ENCODE measurements around the gene TUBA1C.

TUBA1C gene

GRCh38 chr12:49288412-49288853, 23.6 kb downstream of the TUBA1C start (continued):
- TF ChIP-seq ZBTB44 (tag by site-specific recombination; IDR thresholded peaks at IDR 0.05) (no peak), ZNF692 (tag by site-specific recombination; IDR thresholded peaks at IDR 0.05) (no peak), ZBTB49 (tag by site-specific recombination; IDR thresholded peaks at IDR 0.05; ENCODE audit: low read depth) (no peak), ZNF654 (tag by site-specific recombination; IDR thresholded peaks at IDR 0.05; ENCODE audit: low read depth) (peak; percentile 99), ZNF610 (tag by site-specific recombination; IDR thresholded peaks at IDR 0.05; ENCODE audit: borderline replicate concordance) (no peak), ZNF843 (tag by site-specific recombination; IDR thresholded peaks at IDR 0.05) (no peak), ZNF26 (tag by site-specific recombination; IDR thresholded peaks at IDR 0.05) (no peak), ZNF133 (tag by site-specific recombination; IDR thresholded peaks at IDR 0.05) (no peak), ZNF426 (tag by site-specific recombination; IDR thresholded peaks at IDR 0.05) (no peak), ZNF148 (tag by site-specific recombination; IDR thresholded peaks at IDR 0.05; ENCODE audit: borderline replicate concordance) (no peak), PRDM6 (tag by site-specific recombination; IDR thresholded peaks at IDR 0.05) (no peak), SETDB1 (IDR thresholded peaks at IDR 0.05; ENCODE audit: insufficient read length, low read length) (no peak), ZNF629 (tag by site-specific recombination; IDR thresholded peaks at IDR 0.05) (no peak), ZNF626 (tag by site-specific recombination; IDR thresholded peaks at IDR 0.05) (no peak), TRIM28 (IDR thresholded peaks at IDR 0.05; ENCODE audit: borderline replicate concordance, low read length) (no peak), PATZ1 (tag by site-specific recombination; IDR thresholded peaks at IDR 0.05) (no peak), ZNF585B (tag by site-specific recombination; IDR thresholded peaks at IDR 0.05) (no peak), ZNF138 (tag by site-specific recombination; IDR thresholded peaks at IDR 0.05; ENCODE audit: borderline replicate concordance) (no peak), ZBTB20 (tag by site-specific recombination; IDR thresholded peaks at IDR 0.05) (no peak), SP3 (tag by site-specific recombination; IDR thresholded peaks at IDR 0.05) (no peak), GLI4 (tag by site-specific recombination; IDR thresholded peaks at IDR 0.05) (no peak), ZIC2 (tag by site-specific recombination; IDR thresholded peaks at IDR 0.05) (no peak), ZNF362 (tag by site-specific recombination; IDR thresholded peaks at IDR 0.05) (no peak), EGR2 (tag by site-specific recombination; IDR thresholded peaks at IDR 0.05; ENCODE audit: low read depth) (no peak)
